ENCODE data around the gene MMP24.
"Not testable (repeated sequence)": the region's sequence is repeated elsewhere in the genome, so short reads cannot be mapped to it uniquely, and the experiment has no call there.

MMP24 gene

DNA sequence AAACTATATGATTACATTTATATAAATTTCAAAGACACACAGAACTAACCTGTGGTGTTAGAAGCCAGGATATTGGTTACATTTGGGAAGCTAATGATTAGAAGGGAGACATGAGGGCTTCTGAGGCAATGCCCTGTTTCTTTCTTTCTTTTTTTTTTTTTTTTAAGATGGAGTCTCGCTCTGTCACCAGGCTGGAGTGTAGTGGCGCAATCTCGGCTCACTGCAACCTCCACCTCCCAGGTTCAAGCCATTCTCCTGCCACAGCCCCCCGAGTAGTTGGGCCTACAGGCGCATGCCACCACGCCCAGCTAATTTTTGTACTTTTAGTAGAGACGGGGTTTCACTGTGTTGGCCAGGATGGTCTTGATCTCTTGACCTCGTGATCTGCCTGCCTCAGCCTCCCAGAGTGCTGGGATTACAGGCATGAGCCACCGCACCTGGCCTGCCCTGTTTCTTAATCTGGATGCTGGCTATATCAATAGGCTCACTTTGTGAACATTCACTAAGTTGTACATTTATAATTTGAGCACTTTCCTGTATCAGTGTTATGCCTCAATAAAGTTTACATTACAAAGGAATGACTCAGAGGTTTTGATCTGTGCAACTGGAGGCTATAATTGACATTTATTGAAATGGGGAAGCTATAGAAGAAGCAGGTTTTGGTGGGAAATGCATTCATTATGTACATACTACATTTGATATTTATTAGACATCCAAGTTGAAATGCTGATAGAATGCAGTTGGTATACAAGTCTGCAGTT, 33.3 kb upstream of the MMP24 start:
- peaks cover 32% of the 10 kb centered on the region for H3K9me3 ChIP-seq (ENCODE audit: control insufficient read depth, insufficient read depth, low read depth, low read length)
- not testable (repeated sequence) for H3K4me3 ChIP-seq (ENCODE audit: low read depth, low read length); H3K36me3 ChIP-seq (ENCODE audit: control insufficient read depth, insufficient read depth, low read length); H3K9ac ChIP-seq (ENCODE audit: low read length); H3K4me1 ChIP-seq (ENCODE audit: control insufficient read depth, insufficient read depth, low read length); H3K27me3 ChIP-seq (ENCODE audit: control insufficient read depth, insufficient read depth, low read length); H3K27ac ChIP-seq (ENCODE audit: low read depth, low read length)

DNA sequence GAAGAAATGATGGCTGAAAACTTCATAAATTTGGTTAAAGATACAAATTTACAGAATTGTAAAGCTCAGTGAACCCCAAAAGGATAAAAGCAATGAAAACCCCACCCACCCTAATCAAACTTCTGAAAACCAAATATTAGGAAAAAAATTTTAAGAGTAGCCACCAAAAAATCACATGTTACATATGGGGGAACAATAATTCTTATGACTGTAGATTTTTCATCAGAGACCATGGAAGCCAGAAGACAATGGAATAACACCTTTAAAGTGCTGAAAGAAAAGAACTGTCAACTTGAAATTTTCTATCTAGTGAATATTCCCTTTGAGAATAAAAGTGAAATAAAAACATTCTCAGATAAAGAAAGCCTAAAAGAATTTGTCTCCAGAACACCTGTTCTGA, 30.2 kb upstream of the MMP24 start:
- no peak overlapping the region for H3K27ac ChIP-seq (ENCODE audit: low read depth, low read length)
- H3K9me3 ChIP-seq (ENCODE audit: control insufficient read depth, insufficient read depth, low read depth, low read length) = peaks cover 39% of the 10 kb centered on the region
- no peaks in the 10 kb centered on the region for H3K27me3 ChIP-seq (ENCODE audit: control insufficient read depth, insufficient read depth, low read length)
- no peak overlapping the region for H3K9ac ChIP-seq (ENCODE audit: low read length)
- no peaks in the 10 kb centered on the region for H3K4me1 ChIP-seq (ENCODE audit: control insufficient read depth, insufficient read depth, low read length)
- H3K36me3 ChIP-seq (ENCODE audit: control insufficient read depth, insufficient read depth, low read length) = no peaks in the 10 kb centered on the region
- H3K4me3 ChIP-seq (ENCODE audit: low read depth, low read length) = no peak overlapping the region

DNA sequence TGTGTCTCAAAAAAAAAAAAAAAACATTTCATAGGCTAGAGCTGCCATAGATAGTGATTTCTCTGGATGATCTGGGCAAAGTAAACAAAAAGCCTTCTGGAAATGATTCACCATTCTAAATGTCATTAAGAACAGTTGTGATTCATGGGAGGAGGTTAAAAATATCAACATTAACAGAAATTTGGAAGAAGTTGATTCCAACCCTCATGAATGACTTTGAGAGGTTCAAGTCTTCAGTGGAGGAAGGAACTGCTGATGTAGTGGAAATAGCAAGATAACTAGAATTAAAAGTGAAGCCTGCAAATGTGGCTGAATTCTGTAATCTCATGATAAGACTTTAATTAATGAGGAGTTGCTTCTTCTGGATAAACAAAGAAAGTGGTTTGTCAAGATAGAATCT, 26.8 kb upstream of the MMP24 start:
- Histone ChIP-seq H3K27me3 (ENCODE audit: control insufficient read depth, insufficient read depth, low read length) (no peaks in the 10 kb centered on the region), H3K36me3 (ENCODE audit: control insufficient read depth, insufficient read depth, low read length) (no peaks in the 10 kb centered on the region), H3K27ac (ENCODE audit: low read depth, low read length) (no peak overlapping the region), H3K4me1 (ENCODE audit: control insufficient read depth, insufficient read depth, low read length) (no peaks in the 10 kb centered on the region), H3K4me3 (ENCODE audit: low read depth, low read length) (no peak overlapping the region), H3K9ac (ENCODE audit: low read length) (no peak overlapping the region), H3K9me3 (ENCODE audit: control insufficient read depth, insufficient read depth, low read depth, low read length) (peaks cover 39% of the 10 kb centered on the region)

DNA sequence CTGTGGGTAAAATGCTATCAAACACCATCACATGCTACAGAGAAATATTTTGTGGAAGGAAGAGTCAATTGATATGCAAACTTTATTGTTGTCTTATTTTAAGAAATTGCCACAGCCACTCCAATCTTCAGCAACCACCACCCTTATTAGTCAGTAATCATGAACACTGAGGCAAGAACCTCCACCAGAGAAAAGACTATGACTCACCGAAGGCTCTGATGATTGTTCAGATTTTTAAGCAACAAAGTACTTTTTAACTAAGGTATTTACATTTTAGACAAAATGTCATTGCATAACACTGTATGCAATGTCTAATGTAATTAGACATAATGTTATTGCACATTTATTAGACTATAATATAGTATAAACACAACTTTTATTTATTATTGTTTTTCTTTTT, 26.2 kb upstream of the MMP24 start:
- Histone ChIP-seq H3K36me3 (ENCODE audit: control insufficient read depth, insufficient read depth, low read length) (no peaks in the 10 kb centered on the region), H3K4me1 (ENCODE audit: control insufficient read depth, insufficient read depth, low read length) (no peaks in the 10 kb centered on the region), H3K27ac (ENCODE audit: low read depth, low read length) (no peak overlapping the region), H3K4me3 (ENCODE audit: low read depth, low read length) (no peak overlapping the region), H3K9me3 (ENCODE audit: control insufficient read depth, insufficient read depth, low read depth, low read length) (peaks cover 37% of the 10 kb centered on the region), H3K27me3 (ENCODE audit: control insufficient read depth, insufficient read depth, low read length) (no peaks in the 10 kb centered on the region), H3K9ac (ENCODE audit: low read length) (no peak overlapping the region)

DNA sequence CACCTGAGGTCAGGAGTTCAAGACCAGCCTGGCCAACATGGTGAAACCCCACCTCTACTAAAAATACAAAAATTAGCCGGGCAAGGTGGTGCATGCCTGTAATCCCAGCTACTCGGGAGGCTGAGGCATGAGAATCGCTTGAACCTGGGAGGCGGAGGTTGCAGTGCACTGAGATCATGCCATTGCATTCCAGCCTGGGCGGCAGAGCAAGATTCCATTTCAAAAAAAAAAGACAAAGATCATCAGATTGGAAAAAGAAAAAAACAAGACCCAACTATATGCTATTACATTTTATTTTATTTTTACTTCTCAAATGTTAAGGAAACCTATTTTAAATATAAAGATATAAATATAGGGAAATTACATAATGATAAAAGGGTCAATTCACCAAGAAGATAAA, 25.0 kb upstream of the MMP24 start:
- not testable (repeated sequence) for H3K4me3 ChIP-seq (ENCODE audit: low read depth, low read length); H3K36me3 ChIP-seq (ENCODE audit: control insufficient read depth, insufficient read depth, low read length); H3K9ac ChIP-seq (ENCODE audit: low read length); H3K27ac ChIP-seq (ENCODE audit: low read depth, low read length); H3K4me1 ChIP-seq (ENCODE audit: control insufficient read depth, insufficient read depth, low read length); H3K27me3 ChIP-seq (ENCODE audit: control insufficient read depth, insufficient read depth, low read length)
- H3K9me3 ChIP-seq (ENCODE audit: control insufficient read depth, insufficient read depth, low read depth, low read length) = peaks cover 31% of the 10 kb centered on the region

DNA sequence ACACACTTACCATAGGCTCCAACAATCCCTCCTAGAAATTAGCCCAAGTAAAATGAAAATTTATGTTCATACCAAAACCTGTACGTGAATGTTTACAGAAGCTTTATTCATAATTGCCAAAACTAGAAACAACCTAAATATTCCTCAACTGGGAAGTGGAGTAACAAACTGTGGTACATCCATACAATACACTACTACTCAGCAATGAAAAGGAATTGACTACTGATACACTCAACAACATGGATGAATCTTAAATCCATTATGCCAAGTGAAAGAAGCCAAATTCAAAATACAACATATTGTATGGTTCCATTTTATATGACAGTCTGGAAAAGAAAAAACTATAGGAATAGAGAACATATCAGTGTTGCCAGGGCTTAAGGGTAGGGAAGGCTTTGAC, 19.7 kb upstream of the MMP24 start:
- Histone ChIP-seq H3K4me3 (ENCODE audit: low read depth, low read length) (no peak overlapping the region), H3K9ac (ENCODE audit: low read length) (no peak overlapping the region), H3K27ac (ENCODE audit: low read depth, low read length) (no peak overlapping the region), H3K36me3 (ENCODE audit: control insufficient read depth, insufficient read depth, low read length) (no peaks in the 10 kb centered on the region), H3K4me1 (ENCODE audit: control insufficient read depth, insufficient read depth, low read length) (peaks cover 4% of the 10 kb centered on the region; the same call in 1 of the 2 replicates), H3K27me3 (ENCODE audit: control insufficient read depth, insufficient read depth, low read length) (no peaks in the 10 kb centered on the region), H3K9me3 (ENCODE audit: control insufficient read depth, insufficient read depth, low read depth, low read length) (no peaks in the 10 kb centered on the region)

DNA sequence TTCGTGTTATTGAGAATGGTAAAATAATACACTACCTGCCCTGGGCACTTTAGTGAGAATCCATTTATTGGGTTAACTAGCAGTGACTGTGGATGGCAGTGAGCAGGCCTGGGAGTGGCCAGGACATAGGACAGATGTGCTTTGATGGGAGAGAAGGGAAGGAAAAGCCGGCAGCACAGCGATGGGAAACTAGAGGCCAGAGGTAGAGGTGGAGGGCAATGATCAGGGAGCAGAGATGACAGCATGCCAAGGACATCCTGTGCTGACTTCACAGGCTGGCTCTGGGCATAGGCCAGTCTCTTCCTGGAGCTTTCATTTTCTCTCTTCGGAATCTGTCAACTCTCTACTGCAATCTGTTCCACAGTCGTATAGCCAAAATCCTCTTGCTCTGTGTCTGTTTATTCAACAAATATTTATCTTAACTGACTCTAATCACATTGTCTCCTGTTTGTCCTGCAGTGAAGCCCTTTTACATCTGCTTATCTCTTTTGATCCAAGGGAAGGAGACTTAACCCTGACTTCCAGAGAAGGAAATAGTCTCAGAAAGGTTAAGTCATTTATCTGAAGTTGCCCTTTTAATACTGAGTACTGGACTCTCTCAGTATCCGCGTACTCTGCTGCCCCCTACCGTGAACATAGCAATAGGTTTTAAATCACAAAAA, 18.4 kb upstream of the MMP24 start:
- Histone ChIP-seq H3K9ac (ENCODE audit: low read length) (no peak overlapping the region), H3K4me3 (ENCODE audit: low read depth, low read length) (no peak overlapping the region)

DNA sequence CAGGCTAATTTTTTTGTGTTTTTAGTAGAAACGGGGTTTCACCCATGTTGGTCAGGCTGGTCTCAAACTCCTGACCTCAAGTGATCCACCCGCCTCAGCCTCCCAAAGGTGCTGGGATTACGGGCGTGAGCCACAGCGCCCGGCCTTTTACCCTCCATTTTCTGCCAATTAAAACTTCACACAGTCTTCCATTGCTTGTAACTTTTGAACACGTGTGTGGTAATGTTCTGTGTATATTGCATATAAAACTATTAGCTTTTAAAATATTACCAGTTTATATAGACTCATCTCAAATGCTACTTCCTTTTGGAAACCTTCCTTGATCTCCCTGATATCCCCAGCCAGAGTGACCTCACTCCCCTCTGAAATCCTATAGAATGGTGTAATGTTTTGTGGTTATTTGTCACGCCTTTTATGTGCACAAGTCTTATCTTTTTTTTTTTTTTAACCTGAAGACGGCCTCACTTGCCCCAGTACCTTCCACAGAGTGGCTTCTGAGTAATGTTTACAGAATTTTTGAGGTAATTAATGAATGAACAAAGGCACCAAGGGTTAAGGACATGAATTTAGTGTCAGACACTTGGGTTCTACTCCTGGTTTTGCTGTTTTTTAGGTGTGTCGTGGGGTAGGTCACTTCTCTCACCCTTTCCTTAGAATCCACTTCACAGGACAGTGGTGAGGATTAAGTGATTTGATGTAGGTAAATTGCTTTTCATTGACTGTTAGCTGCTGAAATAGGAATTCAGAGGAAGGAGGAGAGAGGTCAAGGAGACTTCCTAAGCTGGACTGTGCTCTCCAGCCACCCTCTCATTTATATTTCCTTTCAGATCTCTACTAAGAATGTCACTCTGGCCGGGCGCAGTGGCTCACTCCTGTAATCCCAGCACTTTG, 11.2 kb upstream of the MMP24 start:
- H3K27ac ChIP-seq (ENCODE audit: low read depth, low read length) = no peak overlapping the region
- H3K4me1 ChIP-seq (ENCODE audit: control insufficient read depth, insufficient read depth, low read length) = no peaks in the 10 kb centered on the region
- H3K9ac ChIP-seq (ENCODE audit: low read length) = no peak overlapping the region
- no peak overlapping the region for H3K4me3 ChIP-seq (ENCODE audit: low read depth, low read length)
- H3K27me3 ChIP-seq (ENCODE audit: control insufficient read depth, insufficient read depth, low read length) = no peaks in the 10 kb centered on the region
- H3K9me3 ChIP-seq (ENCODE audit: control insufficient read depth, insufficient read depth, low read depth, low read length) = no peaks in the 10 kb centered on the region
- H3K36me3 ChIP-seq (ENCODE audit: control insufficient read depth, insufficient read depth, low read length) = no peaks in the 10 kb centered on the region

More for the DNA sequence above, 18.4 kb upstream of the MMP24 start:
- no peaks in the 10 kb centered on the region for H3K9me3 ChIP-seq (ENCODE audit: control insufficient read depth, insufficient read depth, low read depth, low read length)
- no peaks in the 10 kb centered on the region for H3K36me3 ChIP-seq (ENCODE audit: control insufficient read depth, insufficient read depth, low read length)
- H3K27me3 ChIP-seq (ENCODE audit: control insufficient read depth, insufficient read depth, low read length) = no peaks in the 10 kb centered on the region
- H3K4me1 ChIP-seq (ENCODE audit: control insufficient read depth, insufficient read depth, low read length) = peaks cover 4% of the 10 kb centered on the region; the same call in 1 of the 2 replicates
- H3K27ac ChIP-seq (ENCODE audit: low read depth, low read length) = no peak overlapping the region

DNA sequence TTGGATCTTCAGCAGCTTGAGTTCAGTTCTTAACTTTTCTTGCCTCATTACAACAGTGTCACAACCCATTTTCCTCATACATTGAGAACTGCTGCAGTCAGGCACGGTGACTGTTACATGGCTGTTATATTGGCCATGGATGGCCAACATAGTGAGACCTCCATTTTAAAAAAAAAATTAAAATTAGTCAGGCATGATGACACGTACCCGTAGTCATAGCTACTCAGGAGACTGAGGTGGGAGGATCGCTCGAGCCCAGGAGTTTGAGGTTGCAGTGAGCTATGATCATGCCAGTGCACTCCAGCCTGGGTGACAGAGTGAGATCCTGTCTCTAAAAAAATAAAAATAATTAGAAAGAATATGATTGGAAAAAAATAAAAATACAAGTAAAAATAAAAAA, 9.9 kb upstream of the MMP24 start:
- Histone ChIP-seq H3K9me3 (ENCODE audit: control insufficient read depth, insufficient read depth, low read depth, low read length) (no peaks in the 10 kb centered on the region), H3K9ac (ENCODE audit: low read length) (no peak overlapping the region), H3K36me3 (ENCODE audit: control insufficient read depth, insufficient read depth, low read length) (no peaks in the 10 kb centered on the region), H3K4me3 (ENCODE audit: low read depth, low read length) (no peak overlapping the region), H3K27ac (ENCODE audit: low read depth, low read length) (no peak overlapping the region), H3K4me1 (ENCODE audit: control insufficient read depth, insufficient read depth, low read length) (peaks cover 5% of the 10 kb centered on the region), H3K27me3 (ENCODE audit: control insufficient read depth, insufficient read depth, low read length) (no peaks in the 10 kb centered on the region)

DNA sequence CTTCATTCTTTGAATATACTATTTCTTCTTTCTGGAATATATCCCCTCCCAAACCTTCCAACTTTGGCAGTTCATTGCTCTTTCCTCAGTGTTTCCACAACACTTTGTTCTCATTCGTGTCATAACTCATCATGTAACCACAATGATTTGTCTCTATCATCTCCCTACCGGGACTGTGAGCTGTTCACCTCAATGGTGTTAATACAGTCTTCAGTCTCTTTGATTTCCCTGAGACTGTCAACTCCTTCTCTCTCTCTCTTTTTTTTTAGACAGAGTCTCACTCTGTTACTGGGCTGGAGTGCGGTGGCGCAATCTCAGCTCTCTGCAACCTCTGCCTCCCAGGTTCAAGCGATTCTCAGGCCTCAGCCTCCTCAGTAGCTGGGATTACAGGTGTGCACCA, 2.5 kb upstream of the MMP24 start:
- peaks cover 47% of the 10 kb centered on the region for H3K27me3 ChIP-seq (ENCODE audit: control insufficient read depth, insufficient read depth, low read length)
- peaks cover 24% of the 10 kb centered on the region for H3K4me1 ChIP-seq (ENCODE audit: control insufficient read depth, insufficient read depth, low read length)
- no peak overlapping the region for H3K4me3 ChIP-seq (ENCODE audit: low read depth, low read length)
- H3K9ac ChIP-seq (ENCODE audit: low read length) = no peak overlapping the region
- H3K36me3 ChIP-seq (ENCODE audit: control insufficient read depth, insufficient read depth, low read length) = no peaks in the 10 kb centered on the region
- no peak overlapping the region for H3K27ac ChIP-seq (ENCODE audit: low read depth, low read length)
- H3K9me3 ChIP-seq (ENCODE audit: control insufficient read depth, insufficient read depth, low read depth, low read length) = no peaks in the 10 kb centered on the region

DNA sequence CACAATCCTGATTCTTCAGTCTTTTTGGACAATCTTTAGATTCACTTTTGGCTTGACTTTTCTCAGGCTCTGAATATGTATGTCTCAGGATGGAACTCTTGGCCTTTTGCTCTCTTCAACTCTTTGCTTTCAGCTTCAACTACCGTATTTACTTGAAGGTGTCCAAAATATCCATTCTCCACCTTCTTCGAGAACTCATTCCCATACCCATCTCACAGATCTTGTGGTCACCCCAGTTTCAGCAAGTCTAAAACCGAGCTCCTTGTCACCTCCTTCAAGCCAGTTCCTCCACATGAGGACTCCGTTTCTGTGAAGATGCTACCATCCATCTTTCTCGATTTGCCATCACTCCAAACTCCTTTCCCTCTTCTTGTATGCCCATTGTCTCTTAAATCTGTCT, 2.0 kb upstream of the MMP24 start:
- Histone ChIP-seq H3K27ac (ENCODE audit: low read depth, low read length) (no peak overlapping the region), H3K4me1 (ENCODE audit: control insufficient read depth, insufficient read depth, low read length) (peaks cover 24% of the 10 kb centered on the region), H3K4me3 (ENCODE audit: low read depth, low read length) (no peak overlapping the region), H3K27me3 (ENCODE audit: control insufficient read depth, insufficient read depth, low read length) (peaks cover 47% of the 10 kb centered on the region), H3K9ac (ENCODE audit: low read length) (no peak overlapping the region), H3K36me3 (ENCODE audit: control insufficient read depth, insufficient read depth, low read length) (no peaks in the 10 kb centered on the region), H3K9me3 (ENCODE audit: control insufficient read depth, insufficient read depth, low read depth, low read length) (no peaks in the 10 kb centered on the region)
